NCI-H345 treated with DMSO at 0.1 percent for 48 hours (cell line): ENCODE results near the gene CPNE7.
"Not testable (repeated sequence)": the region's sequence is repeated elsewhere in the genome, so short reads cannot be mapped to it uniquely, and the experiment has no call there.

Experiments
- DNase-seq: peaks from one replicate; lab custom pipeline; 2025; ENCODE audit not compliant: unreplicated experiment; lab: John Stamatoyannopoulos, UW

The CPNE7 gene

DNA sequence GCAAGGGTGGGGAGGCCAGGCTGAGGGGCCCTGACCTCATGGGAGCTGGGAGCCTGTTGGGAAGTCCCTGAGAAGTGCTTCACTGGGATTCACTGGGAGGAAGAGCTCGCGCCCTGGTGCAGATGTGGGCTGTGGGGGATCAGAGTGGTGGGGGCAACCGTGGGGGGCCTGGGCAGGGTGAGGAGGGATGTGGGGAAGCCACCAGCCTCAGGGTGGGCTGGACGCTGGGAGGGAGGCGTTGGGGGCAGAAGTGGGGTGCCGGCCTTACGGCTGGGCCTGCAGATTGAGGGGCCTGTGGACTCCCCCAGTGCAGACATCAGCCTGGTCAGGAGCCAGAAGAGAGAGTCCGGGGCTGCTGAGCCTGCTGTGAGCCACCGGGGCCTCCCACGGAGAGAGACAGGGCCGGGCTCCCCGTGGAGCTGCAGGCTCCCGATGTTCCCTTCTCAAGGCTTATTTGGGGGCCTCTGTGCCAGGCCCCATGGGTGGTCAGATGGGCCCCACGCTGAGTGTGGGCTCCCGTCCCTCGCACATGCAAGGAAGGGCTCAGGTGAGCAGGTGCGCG is 45.7 kb downstream of the CPNE7 start:
- DNase-seq = no peak

DNA sequence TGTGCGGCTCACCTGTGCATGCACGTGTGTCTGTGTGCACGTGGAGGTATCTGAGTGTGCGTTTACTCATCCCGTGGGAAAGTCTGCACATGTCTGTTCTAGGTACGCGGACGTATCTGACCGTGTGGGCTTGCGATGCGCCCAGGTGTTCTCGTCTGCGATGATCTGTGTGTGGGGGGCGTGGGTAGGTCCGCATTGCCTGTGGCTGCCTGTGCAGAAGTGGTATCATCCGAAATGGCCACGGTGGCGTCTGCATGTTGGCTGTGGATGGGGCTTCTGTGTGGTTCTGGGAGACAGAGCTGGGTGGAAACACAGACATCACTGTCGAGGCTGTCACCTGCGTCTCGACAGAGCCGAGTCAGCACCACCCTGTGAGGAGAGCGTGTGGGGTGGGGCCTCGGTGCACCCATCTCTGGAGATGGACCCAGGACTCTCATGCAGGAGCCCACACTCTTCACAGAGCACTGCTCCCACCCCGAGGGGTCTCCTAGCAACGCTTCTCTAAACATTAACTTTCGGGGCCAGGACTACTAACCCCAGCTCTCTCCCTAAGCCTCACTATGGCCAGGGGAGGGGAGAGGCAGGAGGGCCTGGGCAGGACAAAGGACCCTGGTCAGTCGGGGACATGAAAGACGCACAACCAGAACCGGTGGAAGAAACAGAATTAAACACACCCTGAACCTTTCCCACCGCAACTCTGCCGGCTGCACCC is 46.3 kb downstream of the CPNE7 start:
- DNase-seq = no peak

- DNase-seq = no peak
Observed at GRCh38 chr16:89623511-89624261, 48.1 kb downstream of the CPNE7 start.

DNA sequence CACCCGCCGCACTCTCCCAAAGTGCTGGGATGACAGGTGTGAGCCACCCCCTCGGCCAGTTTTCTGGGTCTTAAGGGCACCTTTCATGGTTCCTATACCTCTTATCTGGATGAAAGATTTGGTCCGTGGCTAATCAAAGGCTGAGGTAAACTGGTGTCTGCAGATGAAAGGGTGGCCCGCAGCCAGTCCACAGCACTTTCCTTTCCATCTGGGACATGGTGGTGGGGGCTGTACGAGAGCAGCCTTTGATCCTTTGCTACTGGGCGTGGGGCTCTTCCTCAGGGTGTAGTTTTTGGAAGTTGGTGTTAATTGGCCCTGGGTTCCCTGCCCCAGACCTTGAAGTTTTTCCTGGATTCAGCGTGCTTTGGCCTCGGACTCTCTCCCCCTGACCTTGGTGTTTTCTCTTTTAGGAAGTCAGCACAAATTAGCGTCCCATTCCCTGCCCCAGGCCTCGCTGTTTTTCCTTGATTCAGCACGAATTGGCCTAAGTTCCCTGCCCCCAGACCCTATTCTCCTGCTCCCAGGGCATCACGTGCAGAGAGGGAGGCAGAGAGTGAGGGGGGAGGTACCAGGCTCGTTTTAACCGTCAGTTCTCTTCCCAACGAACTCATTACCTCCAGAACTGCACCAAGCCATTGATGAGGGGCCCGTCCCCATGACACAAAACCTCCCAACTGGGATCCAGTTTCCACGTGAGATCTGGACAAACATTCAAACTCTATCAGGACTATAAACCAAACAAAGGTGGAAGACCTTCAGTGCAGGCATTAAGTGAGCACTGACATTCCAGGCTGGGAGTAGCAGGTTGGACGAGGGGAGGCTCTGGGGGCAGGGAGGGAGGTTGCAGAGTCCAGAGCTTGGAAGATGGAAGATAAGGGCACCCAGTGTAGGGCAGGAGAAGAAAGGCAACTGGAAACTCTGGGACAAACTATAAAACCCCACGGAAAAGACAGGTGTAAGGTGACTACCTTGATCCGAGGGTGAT is 49.5 kb downstream of the CPNE7 start:
- DNase-seq = no peak

GRCh38 chr16:89629827-89630610 is 54.5 kb downstream of the CPNE7 start:
- no peak for DNase-seq

DNA sequence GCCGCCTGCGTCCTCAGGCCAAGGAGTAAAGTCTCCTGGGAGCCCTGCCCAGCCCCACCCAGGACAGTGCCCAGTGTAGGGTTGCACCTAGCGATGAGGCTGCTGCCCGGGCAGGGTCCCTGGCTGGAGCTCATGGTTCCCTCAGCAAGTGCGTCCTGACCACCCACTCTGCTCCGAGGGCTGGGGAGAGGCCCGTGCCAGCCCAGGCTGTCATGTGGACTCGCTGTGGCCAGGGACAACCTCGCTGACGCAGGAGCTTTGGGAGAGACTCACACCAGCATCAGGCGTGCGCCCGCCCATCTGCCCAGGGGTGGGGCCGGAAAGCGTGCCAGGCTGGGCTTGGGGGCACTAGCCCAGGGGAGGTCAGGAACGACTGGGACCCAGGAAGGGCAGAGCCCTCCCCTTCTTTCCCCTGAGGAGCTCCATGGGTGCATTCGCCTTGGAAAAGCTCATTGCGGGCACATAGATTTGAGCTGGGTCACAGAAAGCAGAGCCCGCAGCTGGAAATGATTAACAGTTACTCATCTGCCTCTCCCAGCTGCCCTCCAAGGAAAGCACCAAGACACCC is 57.6 kb downstream of the CPNE7 start:
- DNase-seq = no peak

GRCh38 chr16:89634463-89635385 is 59.2 kb downstream of the CPNE7 start:
- not testable (repeated sequence) for DNase-seq

DNA sequence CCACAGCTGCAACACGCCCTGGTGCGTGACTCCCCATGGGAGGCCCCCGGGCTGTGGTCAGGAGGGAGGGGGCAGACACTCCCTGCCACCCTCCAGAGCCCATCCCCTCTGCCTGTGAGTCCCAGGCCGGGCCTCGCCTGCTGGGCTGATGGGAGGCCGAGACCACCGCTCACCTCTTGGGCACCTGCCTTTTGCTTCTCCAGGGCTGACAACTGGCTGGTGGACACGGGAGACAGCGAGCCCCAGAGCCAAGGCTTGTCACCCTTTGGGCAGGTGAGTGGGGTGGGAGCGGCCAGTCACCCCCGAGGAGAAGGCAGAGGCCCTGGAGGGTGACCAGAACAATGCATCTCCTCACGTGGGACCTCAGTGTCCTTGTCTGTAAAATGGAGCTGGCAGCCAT is 61.1 kb downstream of the CPNE7 start:
- DNase-seq = no peak

DNA sequence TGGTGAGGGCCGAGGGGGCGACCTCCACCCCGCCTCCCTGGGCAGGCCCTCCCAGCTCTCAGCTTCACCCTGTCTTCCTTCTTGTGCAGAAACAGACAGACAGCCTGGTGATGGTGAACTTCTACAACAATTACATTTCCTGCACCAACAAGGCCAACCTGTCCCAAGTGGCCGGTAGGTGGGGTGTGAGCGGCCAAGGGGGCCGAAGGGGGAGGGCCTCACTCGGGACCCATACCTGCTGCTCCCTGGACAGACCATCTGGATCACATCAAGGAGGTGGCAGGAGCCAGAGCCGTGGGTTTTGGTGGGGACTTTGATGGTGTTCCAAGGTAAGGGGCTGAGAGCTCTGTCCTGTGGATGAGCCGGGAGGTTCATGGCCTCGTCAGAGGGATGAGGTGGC is 61.8 kb downstream of the CPNE7 start:
- DNase-seq = no peak

- DNase-seq = no peak
Observed at GRCh38 chr16:89638455-89638854, 62.9 kb downstream of the CPNE7 start.

DNA sequence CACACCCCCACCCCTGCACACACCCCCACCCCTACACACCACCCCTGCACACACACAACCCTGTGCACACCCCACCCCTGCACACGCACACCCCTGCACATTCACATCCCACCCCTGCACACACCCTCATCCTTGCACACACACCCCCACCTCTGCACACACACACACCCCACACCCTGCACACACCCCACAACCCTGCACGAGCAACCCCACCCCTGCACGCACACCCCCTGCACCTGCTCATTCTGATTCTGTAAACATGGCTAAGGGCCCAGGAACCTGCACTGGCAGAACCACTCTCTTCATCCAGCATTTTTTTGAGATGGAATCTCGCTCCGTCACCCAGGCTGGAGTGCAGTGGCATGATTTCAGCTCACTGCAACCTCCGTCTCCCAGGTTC is 63.8 kb downstream of the CPNE7 start:
- no peak for DNase-seq

DNA sequence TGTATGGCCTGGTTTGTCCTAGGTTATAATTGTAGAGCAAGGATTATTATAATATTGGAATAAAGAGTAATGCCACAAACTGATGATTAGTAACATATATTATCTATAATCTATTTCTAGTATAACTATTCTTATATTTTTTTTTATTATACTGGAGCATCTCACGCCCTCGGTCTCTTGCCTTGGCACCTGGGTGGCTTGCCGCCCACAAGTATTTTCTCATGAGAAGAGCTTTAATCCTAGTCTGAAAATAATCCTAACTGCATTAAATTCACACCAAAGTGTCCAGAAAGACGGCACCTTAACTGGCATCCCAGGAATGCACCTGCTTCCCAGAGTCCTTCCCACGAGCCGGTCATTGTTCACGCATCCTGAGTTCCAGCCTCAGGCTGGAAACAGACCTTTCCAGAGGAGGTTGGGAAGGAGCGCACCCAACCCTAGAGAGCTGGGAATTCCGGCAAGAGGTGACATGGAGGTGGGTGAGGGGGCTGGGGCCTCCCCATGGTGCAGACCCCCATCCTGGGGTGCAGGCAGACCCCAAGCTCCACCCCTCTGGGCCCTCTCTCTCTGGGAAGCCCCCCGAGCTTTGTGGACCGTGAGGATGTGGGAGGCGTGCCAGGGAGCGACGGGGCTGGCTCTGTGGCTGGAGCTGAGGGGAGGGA is 66.0 kb downstream of the CPNE7 start:
- DNase-seq = no peak

DNA sequence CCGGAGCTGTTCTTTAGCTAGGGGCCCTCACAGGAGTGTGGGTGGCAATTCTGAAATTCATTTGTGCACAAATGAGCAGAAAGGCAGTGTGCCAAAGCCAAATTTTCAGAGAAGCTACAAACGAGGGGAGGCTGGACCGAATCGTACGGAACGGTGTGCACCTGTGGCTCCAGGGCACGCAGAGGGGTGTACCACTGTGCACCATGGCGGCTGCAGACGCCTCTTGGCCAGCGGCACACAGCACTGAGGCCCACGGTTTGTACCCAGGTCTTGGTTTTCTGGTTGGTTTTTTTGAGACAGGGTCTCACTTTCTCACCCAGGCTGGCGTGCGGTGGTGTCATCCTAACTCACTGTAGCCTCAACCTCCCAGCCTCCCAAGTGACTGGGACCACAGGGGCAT is 67.0 kb downstream of the CPNE7 start:
- DNase-seq = no peak

DNA sequence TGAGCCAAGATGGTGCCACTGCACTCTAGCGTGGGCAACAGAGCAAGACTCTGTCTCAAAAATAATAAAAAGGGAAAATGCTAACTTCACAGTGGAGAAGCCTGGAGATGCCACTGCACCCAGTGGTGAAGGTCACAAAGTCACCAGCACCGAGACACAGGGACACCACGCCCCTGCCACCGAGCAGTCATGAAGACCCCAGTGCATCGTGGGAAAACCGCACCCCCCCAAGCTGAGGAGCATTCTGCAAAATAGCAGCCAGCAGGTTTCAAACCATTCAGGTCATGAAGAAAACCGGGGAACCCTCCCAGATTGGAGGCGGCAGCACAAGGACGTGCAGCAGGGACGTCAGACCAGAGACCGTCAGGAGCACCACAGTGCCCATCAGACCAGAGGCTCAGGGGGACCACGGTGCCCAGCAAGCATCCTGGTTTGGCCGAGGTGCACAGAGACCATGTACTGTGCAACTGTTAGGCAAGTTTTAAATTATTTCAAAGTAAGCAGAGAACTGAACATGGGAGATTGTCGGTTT is 68.3 kb downstream of the CPNE7 start:
- no peak for DNase-seq

GRCh38 chr16:89645122-89645521 is 69.6 kb downstream of the CPNE7 start:
- no peak for DNase-seq

- no peak for DNase-seq
Observed at GRCh38 chr16:89646270-89646669, 70.7 kb downstream of the CPNE7 start.
